CD4-positive, alpha-beta T cell treated with Interleukin-17A for 1 hour (primary cell): ENCODE measurements around the gene MTOR.

Experiments used
- DNase-seq: peaks from one replicate; pipeline ENCODE4 v3.0.0-alpha.2; 2020

MTOR gene

DNA sequence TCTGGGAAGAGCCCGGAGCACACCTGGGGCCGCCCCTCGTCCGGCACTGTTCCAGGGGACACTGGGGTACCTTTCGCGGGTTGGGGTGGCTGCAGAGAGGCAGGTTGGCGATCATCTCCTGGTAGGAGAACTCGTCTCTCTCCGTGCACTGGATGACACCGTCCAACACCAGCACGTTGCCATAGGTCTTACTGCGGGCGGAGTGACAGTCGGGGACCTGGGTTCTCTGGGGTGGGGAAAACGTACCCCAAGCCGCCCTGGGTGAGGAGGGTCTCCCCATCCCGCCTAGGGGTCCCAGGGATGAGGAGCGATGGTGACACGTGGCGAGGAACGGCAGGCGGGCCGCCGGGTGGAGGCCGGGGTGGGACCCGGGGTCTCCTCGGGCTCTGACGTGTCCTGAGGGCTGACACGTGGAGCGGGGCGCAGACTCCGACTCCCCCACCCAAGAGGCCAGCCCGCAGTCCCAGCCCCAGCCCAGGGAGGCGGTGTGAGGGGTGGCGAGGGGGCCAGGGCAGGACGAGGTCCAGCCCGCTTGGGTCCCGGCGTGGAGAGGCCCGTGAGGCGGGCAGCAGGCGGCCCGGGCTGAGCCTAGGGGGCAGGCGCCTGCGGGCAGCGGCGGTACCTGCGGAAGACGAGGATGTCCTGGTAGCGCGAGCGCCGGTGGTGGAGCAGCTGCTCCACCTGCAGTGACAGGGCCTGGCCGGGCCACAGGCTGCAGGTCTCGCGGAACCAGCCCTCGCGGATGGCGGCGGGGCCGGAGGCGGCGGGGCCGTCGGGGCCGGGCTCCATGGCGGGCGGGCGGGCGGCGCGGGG is 203.0 kb downstream of the MTOR start:
- DNase-seq: no peak

DNA sequence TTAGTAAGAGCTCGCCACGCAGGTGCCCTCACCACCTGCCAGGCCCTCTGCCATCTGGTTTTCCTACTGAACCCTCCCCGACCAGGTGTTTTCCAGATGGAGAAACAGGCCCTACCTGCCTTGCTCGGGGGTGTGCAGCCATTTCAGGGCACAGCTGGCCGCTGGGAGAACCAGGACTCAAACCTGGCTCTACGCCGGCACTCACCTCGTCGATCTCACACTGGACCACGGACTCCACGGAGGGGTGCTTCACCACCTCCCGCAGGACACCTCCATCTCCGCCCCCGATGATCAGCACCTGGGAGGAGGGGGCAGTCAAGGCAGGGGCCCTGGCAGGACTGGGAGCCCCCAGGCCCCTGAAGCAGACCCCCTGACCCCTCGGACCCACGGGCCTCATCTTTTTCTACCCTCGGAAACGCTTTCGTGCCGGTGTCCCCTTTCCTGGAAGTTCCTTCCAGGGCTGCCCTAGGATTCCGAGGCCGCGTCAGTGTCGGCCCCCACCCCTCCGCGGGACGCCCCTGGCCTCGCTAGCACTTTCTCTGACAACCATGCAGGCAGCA is 203.7 kb downstream of the MTOR start:
- no peak for DNase-seq

DNA sequence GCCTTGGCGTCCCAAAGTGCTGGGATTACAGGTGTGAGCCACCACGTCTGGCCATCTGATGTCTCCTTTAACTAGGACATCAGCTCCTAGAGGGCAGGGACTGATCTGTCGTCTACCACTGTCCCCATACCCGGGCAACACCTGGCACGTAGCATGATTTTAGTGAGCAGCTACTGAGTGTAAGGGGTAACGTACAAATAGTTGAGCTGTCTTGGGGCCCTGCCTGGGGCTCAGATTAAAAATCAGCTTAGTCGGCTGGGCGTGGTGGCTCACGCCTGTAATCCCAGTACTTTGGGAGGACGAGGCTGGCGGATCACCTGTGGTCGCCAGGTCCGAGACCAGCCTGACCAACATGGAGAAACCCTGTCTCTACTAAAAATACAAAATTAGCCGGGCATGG is 204.3 kb downstream of the MTOR start:
- no peak for DNase-seq

DNA sequence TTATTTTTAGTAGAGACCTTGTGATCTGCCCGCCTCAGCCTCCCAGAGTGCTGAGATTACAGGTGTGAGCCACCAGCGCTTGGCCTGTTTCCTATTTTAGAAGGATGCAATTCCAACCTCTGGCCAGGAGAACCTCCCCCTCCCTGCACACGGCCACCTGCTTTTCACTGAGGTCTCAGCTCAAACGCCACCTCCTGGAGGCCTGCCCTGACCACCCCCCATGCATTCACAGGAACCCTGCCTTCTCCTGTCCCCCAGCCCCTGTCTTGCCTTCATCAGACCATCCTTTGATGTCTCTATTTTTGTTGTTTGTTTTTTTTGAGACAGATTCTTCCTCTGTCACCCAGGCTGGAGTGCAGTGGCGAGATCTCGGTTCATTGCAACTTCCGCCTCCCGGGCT is 204.9 kb downstream of the MTOR start:
- DNase-seq: no peak
